Measurements from ENCODE around the gene PLD4. TPM values are rescaled to one million over a fixed set of nuclear protein-coding genes. Genes with fewer than 3 reads are reported as not detected.
A peak's percentile ranks its signal among the peaks of the same experiment; 100 is the strongest.

Gene PLD4
- total RNA-seq, 1 donor from 2014 or later, result 0.05 TPM

- Mint-ChIP-seq H3K27ac (no peak within 1 kb of the TSS), H3K36me3 (ENCODE audit: insufficient read depth) (no peaks in the 10 kb centered on the region), H3K27me3 (peaks cover 48% of the 10 kb centered on the region), H3K4me3 (ENCODE audit: low read depth) (peak within 1 kb of the TSS; percentile 77), H3K4me1 (ENCODE audit: low read depth) (peaks cover 6% of the 10 kb centered on the region), H3K9me3 (ENCODE audit: low read depth) (no peaks in the 10 kb centered on the region)
- TF ChIP-seq CTCF (IDR thresholded peaks at IDR 0.05; ENCODE audit: unreplicated experiment), result no peak
- peak; percentile 73 for DNase-seq (ENCODE audit: low spot score, unreplicated experiment)
Observed at GRCh38 chr14:104977681-104978653, 53.3 kb downstream of the PLD4 start, which contains the start of gene AHNAK2. Gene AHNAK2 (minus strand): TSS chr14:104978374. CDS start chr14:104978237, 137 bp downstream.

GRCh38 chr14:104978746-104979691 lies 54.3 kb downstream of the PLD4 start:
- H3K4me1 Mint-ChIP-seq (ENCODE audit: low read depth), result peaks cover 6% of the 10 kb centered on the region
- H3K4me3 Mint-ChIP-seq (ENCODE audit: low read depth), result peak overlapping the region; percentile 61
- no peak overlapping the region for H3K27ac Mint-ChIP-seq
- TF ChIP-seq CTCF (IDR thresholded peaks at IDR 0.05; ENCODE audit: unreplicated experiment), result no peak
- no peaks in the 10 kb centered on the region for H3K9me3 Mint-ChIP-seq (ENCODE audit: low read depth)
- no peaks in the 10 kb centered on the region for H3K36me3 Mint-ChIP-seq (ENCODE audit: insufficient read depth)
- peaks cover 53% of the 10 kb centered on the region for H3K27me3 Mint-ChIP-seq
- peak; percentile 12 for DNase-seq (ENCODE audit: low spot score, unreplicated experiment)

- Mint-ChIP-seq H3K4me3 (ENCODE audit: low read depth) (peak overlapping the region; percentile 1), H3K27ac (no peak overlapping the region), H3K27me3 (peaks cover 50% of the 10 kb centered on the region), H3K4me1 (ENCODE audit: low read depth) (peaks cover 6% of the 10 kb centered on the region), H3K36me3 (ENCODE audit: insufficient read depth) (no peaks in the 10 kb centered on the region), H3K9me3 (ENCODE audit: low read depth) (no peaks in the 10 kb centered on the region)
- no peak for TF ChIP-seq CTCF (IDR thresholded peaks at IDR 0.05; ENCODE audit: unreplicated experiment)
- no peak for DNase-seq (ENCODE audit: low spot score, unreplicated experiment)
Observed at GRCh38 chr14:104979758-104980610, 55.3 kb downstream of the PLD4 start.

- Mint-ChIP-seq H3K27me3 (peaks cover 47% of the 10 kb centered on the region), H3K27ac (no peak overlapping the region), H3K36me3 (ENCODE audit: insufficient read depth) (no peaks in the 10 kb centered on the region), H3K9me3 (ENCODE audit: low read depth) (no peaks in the 10 kb centered on the region), H3K4me1 (ENCODE audit: low read depth) (peaks cover 6% of the 10 kb centered on the region), H3K4me3 (ENCODE audit: low read depth) (no peak overlapping the region)
- no peak for TF ChIP-seq CTCF (IDR thresholded peaks at IDR 0.05; ENCODE audit: unreplicated experiment)
- DNase-seq (ENCODE audit: low spot score, unreplicated experiment), result no peak
Observed at GRCh38 chr14:104980611-104981531, 56.2 kb downstream of the PLD4 start.
